GM23338 (cell line): ENCODE data around the gene SMOC1. TPM values are rescaled to one million over a fixed set of nuclear protein-coding genes. Genes with fewer than 3 reads are reported as not detected.

ENCODE experiments used
- ATAC-seq: fragments of 200-7000 bp; cut with Tn5 transposase; 3 replicates; pipeline ENCODE4 v1.9.1; 2020
- DNase-seq: peaks from one replicate; pipeline ENCODE4 v3.0.0-alpha.2; 2015; ENCODE audit warnings: low spot score
- H2AFZ ChIP-seq: fragments of 200-600 bp; sonication (generic); 2 replicates; pipeline ENCODE4 v1.8.0; 2016; ENCODE audit warnings: antibody characterized with exemption, mild to moderate bottlenecking, moderate library complexity
- H3F3A ChIP-seq: fragments of 200-600 bp; sonication (generic); replicated peaks from 2 replicates; pipeline ENCODE4 v1.8.0; 2017; ENCODE audit warnings: antibody characterized with exemption, mixed run types, low read depth
- H3K27ac ChIP-seq: fragments of 200-600 bp; sonication (generic); 2 replicates; pipeline ENCODE4 v1.6.1; 2016; ENCODE audit warnings: low read depth
- H3K27me3 ChIP-seq: fragments of 200-600 bp; sonication (generic); 2 replicates; pipeline ENCODE4 v1.8.0; 2016; ENCODE audit warnings: mild to moderate bottlenecking, mixed run types, moderate library complexity; ENCODE audit not compliant: insufficient read depth
- H3K36me3 ChIP-seq: fragments of 200-600 bp; sonication (generic); 2 replicates; pipeline ENCODE4 v1.8.0; 2016; ENCODE audit warnings: mild to moderate bottlenecking; ENCODE audit not compliant: insufficient read depth
- H3K4me1 ChIP-seq: fragments of 200-600 bp; sonication (generic); 2 replicates; pipeline ENCODE4 v1.8.0; 2016; ENCODE audit warnings: mild to moderate bottlenecking, moderate library complexity; ENCODE audit not compliant: insufficient read depth
- H3K4me2 ChIP-seq: fragments of 200-600 bp; sonication (generic); 2 replicates; pipeline ENCODE4 v1.7.1; 2017; ENCODE audit warnings: mixed run types
- H3K4me3 ChIP-seq: fragments of 200-600 bp; sonication (generic); 2 replicates; pipeline ENCODE4 v1.6.1; 2016; ENCODE audit warnings: mixed run types
- H3K79me2 ChIP-seq: fragments of 200-600 bp; sonication (generic); replicated peaks from 2 replicates; pipeline ENCODE4 v1.8.0; 2017; ENCODE audit warnings: mild to moderate bottlenecking; ENCODE audit not compliant: insufficient read depth
- H3K9me2 ChIP-seq: fragments of 200-600 bp; sonication (generic); 2 replicates; pipeline ENCODE4 v1.8.0; 2017; ENCODE audit not compliant: insufficient read depth
- H4K20me1 ChIP-seq: fragments of 200-600 bp; sonication (generic); replicated peaks from 2 replicates; pipeline ENCODE4 v1.8.0; 2017; ENCODE audit warnings: mild to moderate bottlenecking; ENCODE audit not compliant: insufficient read depth
- H3K27ac Mint-ChIP-seq: 2 replicates; pipeline ENCODE4 v1.8.0; 2020; ENCODE audit warnings: inconsistent platforms, mild to moderate bottlenecking, moderate library complexity, mixed read lengths
- H3K27me3 Mint-ChIP-seq: 3 replicates; pipeline ENCODE4 v1.8.0; 2022; ENCODE audit warnings: low read depth, mild to moderate bottlenecking, moderate library complexity, mixed read lengths, inconsistent platforms; ENCODE audit not compliant: insufficient read depth, poor library complexity
- H3K36me3 Mint-ChIP-seq: 3 replicates; pipeline ENCODE4 v1.8.0; 2021; ENCODE audit warnings: low read depth, mild to moderate bottlenecking, inconsistent platforms, moderate library complexity, mixed read lengths
- H3K4me1 Mint-ChIP-seq: 3 replicates; pipeline ENCODE4 v1.8.0; 2020; ENCODE audit warnings: mild to moderate bottlenecking, inconsistent platforms, mixed read lengths
- H3K4me3 Mint-ChIP-seq: 3 replicates; pipeline ENCODE4 v1.8.0; 2021; ENCODE audit warnings: moderate library complexity, mild to moderate bottlenecking, inconsistent platforms, mixed read lengths
- H3K9me3 Mint-ChIP-seq: 3 replicates; pipeline ENCODE4 v1.8.0; 2020; ENCODE audit warnings: moderate library complexity, mild to moderate bottlenecking, inconsistent platforms, mixed read lengths
- CREB1 ChIP-seq: fragments of 250-450 bp; sonication (Bioruptor Pico); IDR thresholded peaks from 2 replicates; pipeline ENCODE4 v1.5.0; 2020; ENCODE audit warnings: low read depth, mild to moderate bottlenecking, moderate library complexity
- EZH2 ChIP-seq: fragments of 200-600 bp; sonication (generic); IDR thresholded peaks from one replicate; pipeline ENCODE4 v1.8.0; 2017; ENCODE audit warnings: antibody characterized with exemption, mild to moderate bottlenecking, low read depth; ENCODE audit not compliant: unreplicated experiment
- EZH2phosphoT487 ChIP-seq: fragments of 200-600 bp; sonication (generic); IDR thresholded peaks from one replicate; pipeline ENCODE4 v1.8.1; 2018; ENCODE audit warnings: antibody characterized with exemption; ENCODE audit not compliant: unreplicated experiment
- JUNB ChIP-seq: IDR thresholded peaks from one replicate; pipeline ENCODE4 v1.6.1; 2016; ENCODE audit warnings: antibody characterized with exemption; ENCODE audit not compliant: unreplicated experiment
- NANOG ChIP-seq: IDR thresholded peaks from 2 replicates; pipeline ENCODE4 v1.6.1; 2016; ENCODE audit warnings: antibody characterized with exemption, borderline replicate concordance
- POLR2AphosphoS5 ChIP-seq: IDR thresholded peaks from 2 replicates; pipeline ENCODE4 v1.6.1; 2016; ENCODE audit warnings: antibody characterized with exemption, low read depth
- REST ChIP-seq: IDR thresholded peaks from one replicate; pipeline ENCODE4 v1.6.1; 2018; ENCODE audit warnings: antibody characterized with exemption; ENCODE audit not compliant: unreplicated experiment
- STAT1 ChIP-seq: IDR thresholded peaks from one replicate; pipeline ENCODE4 v1.6.1; 2016; ENCODE audit warnings: antibody characterized with exemption; ENCODE audit not compliant: unreplicated experiment
- ZNF114 ChIP-seq: fragments of 250-450 bp; sonication (Bioruptor Pico); IDR thresholded peaks from 2 replicates; pipeline ENCODE4 v1.5.0; 2020; ENCODE audit warnings: mild to moderate bottlenecking, moderate library complexity
- ZNF331 ChIP-seq: fragments of 250-450 bp; sonication (Bioruptor Pico); IDR thresholded peaks from 2 replicates; pipeline ENCODE4 v1.5.0; 2020; ENCODE audit warnings: low read depth, mild to moderate bottlenecking, moderate library complexity
- polyA plus RNA-seq: library from polyadenylated mRNA; unstranded; fragments of >200 nt; fragmentation: Nextera tagmentation; extraction: Ambion mirVana; gene quantifications from 2 replicates; pipeline ENCODE4 v1.2.1, GENCODE V29; 2016
- total RNA-seq: library from RNA; depleted of rRNA; stranded (reverse); fragments of >200 nt; shearing (Covaris generic); gene quantifications from 2 replicates; pipeline ENCODE4 v1.2.3, GENCODE V29; 2014
- TF ChIP-seq, protein P1 (sequence below), 2 experiments: fragments of 200-600 bp in 1 of 2; sonication (generic) in 1 of 2; conservative IDR thresholded peaks; 2 replicates each; pipeline versions ENCODE4 v1.5.1 to v1.6.1; 2016 to 2017; ENCODE audit warnings: antibody characterized with exemption in 2 of 2, low read depth in 2 of 2, mild to moderate bottlenecking in 2 of 2, moderate library complexity in 1 of 2
- TF ChIP-seq, protein P2 (sequence below): fragments of 250-450 bp; sonication (Bioruptor Pico); IDR thresholded peaks from 2 replicates; pipeline ENCODE4 v1.5.0; 2020; ENCODE audit warnings: mild to moderate bottlenecking, moderate library complexity
- TF ChIP-seq, protein P3 (sequence below): IDR thresholded peaks from 2 replicates; pipeline ENCODE4 v1.6.1; 2016; ENCODE audit warnings: antibody characterized with exemption

Gene SMOC1
- total and polyA plus RNA-seq, 2 experiments from 2014 or later, result 0.79 to 1.6 TPM

DNA sequence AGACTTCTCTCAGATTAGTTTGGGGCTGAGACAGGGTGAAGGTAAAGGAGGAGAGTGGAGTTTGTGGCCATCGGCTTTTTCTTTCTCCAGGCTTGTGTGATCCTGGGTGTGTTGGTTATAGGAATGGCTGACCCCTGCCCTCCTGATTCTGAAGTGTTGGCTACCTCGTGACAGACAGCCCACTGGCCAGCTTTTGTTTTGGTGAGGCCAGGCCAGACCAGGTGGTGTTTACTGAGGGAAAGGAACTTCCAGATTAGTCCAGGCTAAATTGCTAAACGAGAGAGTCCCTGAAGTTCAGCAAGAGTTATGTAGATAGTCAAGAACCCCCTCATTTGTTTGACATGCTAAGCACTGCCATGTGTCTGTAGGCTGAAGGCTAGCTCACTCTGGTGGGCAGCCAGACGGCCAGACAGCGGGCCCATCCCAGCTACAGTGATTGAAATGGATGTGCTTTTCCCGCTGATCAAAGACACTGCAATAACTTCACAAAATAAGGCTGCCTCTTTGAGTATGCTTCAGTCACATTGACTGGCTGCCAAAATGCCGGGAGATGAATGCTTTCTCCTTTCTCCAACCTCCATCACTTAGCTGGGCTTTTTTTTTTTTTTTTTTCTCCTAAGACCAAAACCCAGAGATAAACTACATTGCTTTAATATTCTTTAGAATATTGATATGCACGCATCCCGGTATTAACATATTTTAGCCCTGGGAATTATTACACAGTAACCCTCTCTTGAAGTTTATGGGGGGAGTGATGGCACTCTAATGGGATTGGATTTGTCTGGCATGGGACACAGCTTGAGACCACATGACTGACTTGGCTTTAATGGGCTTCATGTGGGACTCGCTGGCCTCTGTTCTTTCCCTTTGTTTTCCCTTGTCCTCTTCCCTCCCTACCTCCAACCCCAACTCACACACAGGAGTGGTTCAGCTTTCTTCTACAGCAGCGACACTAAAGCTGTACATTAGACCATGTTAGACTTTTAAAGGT lies 76.9 kb downstream of the SMOC1 start:
- Mint-ChIP-seq H3K36me3 (no peaks in the 10 kb centered on the region), H3K9me3 (no peaks in the 10 kb centered on the region; the same call in 2 of the 3 replicates), H3K4me1 (no peaks in the 10 kb centered on the region; the same call in 2 of the 3 replicates), H3K27ac (no peak overlapping the region), H3K27me3 (no peaks in the 10 kb centered on the region), H3K4me3 (no peak overlapping the region)
- H3K36me3 ChIP-seq, result no peaks in the 10 kb centered on the region
- DNase-seq (no peak), ATAC-seq (no peak)
- no peak overlapping the region for H3K4me3 ChIP-seq
- TF ChIP-seq, protein P1, sequence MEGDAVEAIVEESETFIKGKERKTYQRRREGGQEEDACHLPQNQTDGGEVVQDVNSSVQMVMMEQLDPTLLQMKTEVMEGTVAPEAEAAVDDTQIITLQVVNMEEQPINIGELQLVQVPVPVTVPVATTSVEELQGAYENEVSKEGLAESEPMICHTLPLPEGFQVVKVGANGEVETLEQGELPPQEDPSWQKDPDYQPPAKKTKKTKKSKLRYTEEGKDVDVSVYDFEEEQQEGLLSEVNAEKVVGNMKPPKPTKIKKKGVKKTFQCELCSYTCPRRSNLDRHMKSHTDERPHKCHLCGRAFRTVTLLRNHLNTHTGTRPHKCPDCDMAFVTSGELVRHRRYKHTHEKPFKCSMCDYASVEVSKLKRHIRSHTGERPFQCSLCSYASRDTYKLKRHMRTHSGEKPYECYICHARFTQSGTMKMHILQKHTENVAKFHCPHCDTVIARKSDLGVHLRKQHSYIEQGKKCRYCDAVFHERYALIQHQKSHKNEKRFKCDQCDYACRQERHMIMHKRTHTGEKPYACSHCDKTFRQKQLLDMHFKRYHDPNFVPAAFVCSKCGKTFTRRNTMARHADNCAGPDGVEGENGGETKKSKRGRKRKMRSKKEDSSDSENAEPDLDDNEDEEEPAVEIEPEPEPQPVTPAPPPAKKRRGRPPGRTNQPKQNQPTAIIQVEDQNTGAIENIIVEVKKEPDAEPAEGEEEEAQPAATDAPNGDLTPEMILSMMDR (conservative IDR thresholded peaks at IDR 0.05; ENCODE audit: low read depth in 2 of 2), result no peak
- TF ChIP-seq NANOG (no peak), EZH2 (no peak), REST (no peak), ZNF114 (CRISPR knock-in tag) (no peak), STAT1 (no peak), EZH2phosphoT487 (no peak), CREB1 (CRISPR knock-in tag) (no peak), POLR2AphosphoS5 (no peak), ZNF331 (no peak), JUNB (no peak)
- TF ChIP-seq, protein P2, sequence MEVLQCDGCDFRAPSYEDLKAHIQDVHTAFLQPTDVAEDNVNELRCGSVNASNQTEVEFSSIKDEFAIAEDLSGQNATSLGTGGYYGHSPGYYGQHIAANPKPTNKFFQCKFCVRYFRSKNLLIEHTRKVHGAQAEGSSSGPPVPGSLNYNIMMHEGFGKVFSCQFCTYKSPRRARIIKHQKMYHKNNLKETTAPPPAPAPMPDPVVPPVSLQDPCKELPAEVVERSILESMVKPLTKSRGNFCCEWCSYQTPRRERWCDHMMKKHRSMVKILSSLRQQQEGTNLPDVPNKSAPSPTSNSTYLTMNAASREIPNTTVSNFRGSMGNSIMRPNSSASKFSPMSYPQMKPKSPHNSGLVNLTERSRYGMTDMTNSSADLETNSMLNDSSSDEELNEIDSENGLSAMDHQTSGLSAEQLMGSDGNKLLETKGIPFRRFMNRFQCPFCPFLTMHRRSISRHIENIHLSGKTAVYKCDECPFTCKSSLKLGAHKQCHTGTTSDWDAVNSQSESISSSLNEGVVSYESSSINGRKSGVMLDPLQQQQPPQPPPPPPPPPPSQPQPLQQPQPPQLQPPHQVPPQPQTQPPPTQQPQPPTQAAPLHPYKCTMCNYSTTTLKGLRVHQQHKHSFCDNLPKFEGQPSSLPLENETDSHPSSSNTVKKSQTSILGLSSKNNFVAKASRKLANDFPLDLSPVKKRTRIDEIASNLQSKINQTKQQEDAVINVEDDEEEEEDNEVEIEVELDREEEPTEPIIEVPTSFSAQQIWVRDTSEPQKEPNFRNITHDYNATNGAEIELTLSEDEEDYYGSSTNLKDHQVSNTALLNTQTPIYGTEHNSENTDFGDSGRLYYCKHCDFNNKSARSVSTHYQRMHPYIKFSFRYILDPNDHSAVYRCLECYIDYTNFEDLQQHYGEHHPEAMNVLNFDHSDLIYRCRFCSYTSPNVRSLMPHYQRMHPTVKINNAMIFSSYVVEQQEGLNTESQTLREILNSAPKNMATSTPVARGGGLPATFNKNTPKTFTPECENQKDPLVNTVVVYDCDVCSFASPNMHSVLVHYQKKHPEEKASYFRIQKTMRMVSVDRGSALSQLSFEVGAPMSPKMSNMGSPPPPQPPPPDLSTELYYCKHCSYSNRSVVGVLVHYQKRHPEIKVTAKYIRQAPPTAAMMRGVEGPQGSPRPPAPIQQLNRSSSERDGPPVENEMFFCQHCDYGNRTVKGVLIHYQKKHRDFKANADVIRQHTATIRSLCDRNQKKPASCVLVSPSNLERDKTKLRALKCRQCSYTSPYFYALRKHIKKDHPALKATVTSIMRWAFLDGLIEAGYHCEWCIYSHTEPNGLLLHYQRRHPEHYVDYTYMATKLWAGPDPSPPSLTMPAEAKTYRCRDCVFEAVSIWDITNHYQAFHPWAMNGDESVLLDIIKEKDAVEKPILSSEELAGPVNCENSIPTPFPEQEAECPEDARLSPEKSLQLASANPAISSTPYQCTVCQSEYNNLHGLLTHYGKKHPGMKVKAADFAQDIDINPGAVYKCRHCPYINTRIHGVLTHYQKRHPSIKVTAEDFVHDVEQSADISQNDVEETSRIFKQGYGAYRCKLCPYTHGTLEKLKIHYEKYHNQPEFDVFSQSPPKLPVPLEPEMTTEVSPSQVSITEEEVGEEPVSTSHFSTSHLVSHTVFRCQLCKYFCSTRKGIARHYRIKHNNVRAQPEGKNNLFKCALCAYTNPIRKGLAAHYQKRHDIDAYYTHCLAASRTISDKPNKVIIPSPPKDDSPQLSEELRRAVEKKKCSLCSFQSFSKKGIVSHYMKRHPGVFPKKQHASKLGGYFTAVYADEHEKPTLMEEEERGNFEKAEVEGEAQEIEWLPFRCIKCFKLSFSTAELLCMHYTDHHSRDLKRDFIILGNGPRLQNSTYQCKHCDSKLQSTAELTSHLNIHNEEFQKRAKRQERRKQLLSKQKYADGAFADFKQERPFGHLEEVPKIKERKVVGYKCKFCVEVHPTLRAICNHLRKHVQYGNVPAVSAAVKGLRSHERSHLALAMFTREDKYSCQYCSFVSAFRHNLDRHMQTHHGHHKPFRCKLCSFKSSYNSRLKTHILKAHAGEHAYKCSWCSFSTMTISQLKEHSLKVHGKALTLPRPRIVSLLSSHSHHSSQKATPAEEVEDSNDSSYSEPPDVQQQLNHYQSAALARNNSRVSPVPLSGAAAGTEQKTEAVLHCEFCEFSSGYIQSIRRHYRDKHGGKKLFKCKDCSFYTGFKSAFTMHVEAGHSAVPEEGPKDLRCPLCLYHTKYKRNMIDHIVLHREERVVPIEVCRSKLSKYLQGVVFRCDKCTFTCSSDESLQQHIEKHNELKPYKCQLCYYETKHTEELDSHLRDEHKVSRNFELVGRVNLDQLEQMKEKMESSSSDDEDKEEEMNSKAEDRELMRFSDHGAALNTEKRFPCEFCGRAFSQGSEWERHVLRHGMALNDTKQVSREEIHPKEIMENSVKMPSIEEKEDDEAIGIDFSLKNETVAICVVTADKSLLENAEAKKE (CRISPR knock-in tag), result no peak
- TF ChIP-seq, protein P3, sequence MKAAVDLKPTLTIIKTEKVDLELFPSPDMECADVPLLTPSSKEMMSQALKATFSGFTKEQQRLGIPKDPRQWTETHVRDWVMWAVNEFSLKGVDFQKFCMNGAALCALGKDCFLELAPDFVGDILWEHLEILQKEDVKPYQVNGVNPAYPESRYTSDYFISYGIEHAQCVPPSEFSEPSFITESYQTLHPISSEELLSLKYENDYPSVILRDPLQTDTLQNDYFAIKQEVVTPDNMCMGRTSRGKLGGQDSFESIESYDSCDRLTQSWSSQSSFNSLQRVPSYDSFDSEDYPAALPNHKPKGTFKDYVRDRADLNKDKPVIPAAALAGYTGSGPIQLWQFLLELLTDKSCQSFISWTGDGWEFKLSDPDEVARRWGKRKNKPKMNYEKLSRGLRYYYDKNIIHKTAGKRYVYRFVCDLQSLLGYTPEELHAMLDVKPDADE, result no peak
- H3K27ac ChIP-seq, result no peak overlapping the region
- no peaks in the 10 kb centered on the region for H3K27me3 ChIP-seq
- no peaks in the 10 kb centered on the region for H3K4me1 ChIP-seq
- no peaks in the 10 kb centered on the region for H4K20me1 ChIP-seq
- no peaks in the 10 kb centered on the region for H3F3A ChIP-seq
- H3K4me2 ChIP-seq, result no peak overlapping the region
- H2AFZ ChIP-seq, result no peak overlapping the region
- no peaks in the 10 kb centered on the region for H3K9me2 ChIP-seq
- H3K79me2 ChIP-seq, result no peaks in the 10 kb centered on the region
